Left lobe of liver (tissue), 2 donors: ENCODE results near the gene SH3BP4. TPM values are rescaled to one million over a fixed set of nuclear protein-coding genes. Genes with fewer than 3 reads are reported as not detected.

Experiments used
- ATAC-seq: fragments of 200-7000 bp; cut with Tn5 transposase; one replicate; pipeline ENCODE4 v1.9.1; 2020; ENCODE audit warnings: mild to moderate bottlenecking, moderate library complexity
- DNase-seq: peaks from one replicate; pipeline ENCODE4 v3.0.0-alpha.2; 2020; ENCODE audit warnings: low spot score
- total RNA-seq: library from RNA; stranded (reverse); gene quantifications from one replicate; pipeline ENCODE4 v1.2.1, GENCODE V29; 2021
- donor health status: DM: no; HTN: no; CAD: no; lungs with moderate emphysema.
- donor health status: DM: no; HTN: yes; CAD: no.

The SH3BP4 gene, protein sequence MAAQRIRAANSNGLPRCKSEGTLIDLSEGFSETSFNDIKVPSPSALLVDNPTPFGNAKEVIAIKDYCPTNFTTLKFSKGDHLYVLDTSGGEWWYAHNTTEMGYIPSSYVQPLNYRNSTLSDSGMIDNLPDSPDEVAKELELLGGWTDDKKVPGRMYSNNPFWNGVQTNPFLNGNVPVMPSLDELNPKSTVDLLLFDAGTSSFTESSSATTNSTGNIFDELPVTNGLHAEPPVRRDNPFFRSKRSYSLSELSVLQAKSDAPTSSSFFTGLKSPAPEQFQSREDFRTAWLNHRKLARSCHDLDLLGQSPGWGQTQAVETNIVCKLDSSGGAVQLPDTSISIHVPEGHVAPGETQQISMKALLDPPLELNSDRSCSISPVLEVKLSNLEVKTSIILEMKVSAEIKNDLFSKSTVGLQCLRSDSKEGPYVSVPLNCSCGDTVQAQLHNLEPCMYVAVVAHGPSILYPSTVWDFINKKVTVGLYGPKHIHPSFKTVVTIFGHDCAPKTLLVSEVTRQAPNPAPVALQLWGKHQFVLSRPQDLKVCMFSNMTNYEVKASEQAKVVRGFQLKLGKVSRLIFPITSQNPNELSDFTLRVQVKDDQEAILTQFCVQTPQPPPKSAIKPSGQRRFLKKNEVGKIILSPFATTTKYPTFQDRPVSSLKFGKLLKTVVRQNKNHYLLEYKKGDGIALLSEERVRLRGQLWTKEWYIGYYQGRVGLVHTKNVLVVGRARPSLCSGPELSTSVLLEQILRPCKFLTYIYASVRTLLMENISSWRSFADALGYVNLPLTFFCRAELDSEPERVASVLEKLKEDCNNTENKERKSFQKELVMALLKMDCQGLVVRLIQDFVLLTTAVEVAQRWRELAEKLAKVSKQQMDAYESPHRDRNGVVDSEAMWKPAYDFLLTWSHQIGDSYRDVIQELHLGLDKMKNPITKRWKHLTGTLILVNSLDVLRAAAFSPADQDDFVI
- total RNA-seq, result 22.9 TPM

GRCh38 chr2:234951664-234952269 is at the start of gene SH3BP4:
Gene SH3BP4 (plus strand): TSS chr2:234952017. CDS start chr2:235035003, 82,986 bp downstream.
- DNase-seq, result peak; percentile 91
- peak; percentile 85 for ATAC-seq

GRCh38 chr2:234904785-234905184 is 47.0 kb upstream of the SH3BP4 start:
- ATAC-seq, result no peak
- no peak for DNase-seq

DNA sequence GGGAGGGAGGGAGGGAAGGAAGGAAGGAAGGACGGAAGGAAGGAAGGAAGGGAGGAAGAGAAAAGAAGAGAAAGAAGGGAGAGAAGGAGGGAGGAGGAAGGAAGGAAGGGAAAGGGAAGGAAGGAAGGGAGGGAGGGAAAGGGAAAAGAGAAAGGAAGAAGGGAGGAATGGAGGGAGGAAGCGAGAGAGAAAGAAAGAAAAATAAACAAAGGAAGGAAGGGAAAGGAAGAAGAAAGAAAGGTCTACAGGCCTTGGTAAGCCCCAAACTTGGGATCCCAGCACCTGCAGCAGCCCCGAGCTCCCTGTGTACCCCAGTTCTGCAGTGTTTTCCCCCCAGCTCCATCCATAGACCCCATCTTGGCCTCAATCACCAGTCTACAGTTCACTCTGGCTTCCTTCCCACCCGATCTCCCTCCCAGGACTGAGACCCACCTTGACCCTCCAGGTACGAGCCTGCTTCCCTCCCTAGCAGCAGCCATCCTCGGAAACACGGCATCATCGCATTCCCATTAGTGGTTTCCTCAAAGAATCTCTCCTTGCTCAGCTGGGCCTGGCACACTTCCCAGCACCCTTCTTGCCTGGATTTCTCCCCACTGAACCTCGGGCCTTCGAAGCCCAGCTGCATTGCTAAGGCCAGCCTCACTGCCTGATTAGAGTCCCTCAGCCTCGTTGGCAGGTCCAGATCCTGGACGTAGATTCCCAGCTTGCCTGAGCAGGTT is 46.1 kb upstream of the SH3BP4 start:
- no peak for ATAC-seq
- DNase-seq, result no peak

DNA sequence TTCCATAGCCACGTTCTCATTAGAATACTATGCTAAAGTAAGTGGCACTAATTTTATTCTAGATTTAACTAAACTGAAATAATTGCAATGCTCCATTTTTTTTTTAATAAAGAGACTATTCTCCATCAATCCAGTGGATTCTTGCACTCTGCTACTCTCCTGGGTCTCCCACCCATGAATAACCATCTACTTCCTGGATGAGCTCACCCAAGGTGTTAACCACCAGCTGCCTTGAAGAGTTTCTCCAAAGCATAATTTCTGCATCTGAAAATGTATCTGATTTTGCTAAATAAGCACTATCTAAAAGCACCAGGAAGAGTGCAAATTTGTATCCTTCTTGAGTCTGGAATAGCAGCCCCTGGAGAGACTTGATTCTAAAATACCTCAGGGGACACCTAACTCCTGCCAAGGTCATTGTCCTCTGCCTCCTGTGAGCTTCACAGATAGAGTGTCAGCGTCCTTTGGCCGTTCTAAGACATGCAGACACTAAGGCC is 41.6 kb upstream of the SH3BP4 start:
- no peak for ATAC-seq
- no peak for DNase-seq

GRCh38 chr2:234911271-234911670 is 40.5 kb upstream of the SH3BP4 start:
- DNase-seq (no peak), ATAC-seq (no peak)

- ATAC-seq (no peak), DNase-seq (no peak)
Observed at GRCh38 chr2:234912437-234912836, 39.4 kb upstream of the SH3BP4 start.

- no peak for ATAC-seq
Observed at GRCh38 chr2:234913208-234913626, 38.6 kb upstream of the SH3BP4 start.

GRCh38 chr2:234914371-234915154 is 37.3 kb upstream of the SH3BP4 start:
- no peak for DNase-seq
- ATAC-seq, result peak; percentile 35

More at GRCh38 chr2:234913208-234913626, 38.6 kb upstream of the SH3BP4 start:
- no peak for DNase-seq

DNA sequence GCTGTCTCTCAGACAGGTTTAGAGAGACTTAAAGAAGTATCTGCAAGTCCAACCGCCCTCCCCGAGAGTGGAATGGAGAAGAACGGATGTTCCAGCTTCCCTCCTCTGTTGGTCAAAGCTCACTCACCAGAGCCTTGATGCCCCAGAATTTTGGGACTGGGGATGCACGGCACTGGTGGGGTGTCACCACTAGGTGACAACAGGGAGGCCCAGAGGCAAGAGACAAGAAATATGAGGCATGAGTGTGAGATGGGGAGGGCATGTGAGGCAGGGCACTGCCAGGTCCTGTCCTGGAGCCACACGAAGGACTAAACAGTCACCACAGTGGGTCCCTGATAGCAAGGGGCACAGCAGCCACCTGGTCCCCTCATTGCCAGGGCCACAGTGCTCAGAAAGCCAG is 35.1 kb upstream of the SH3BP4 start:
- ATAC-seq (no peak), DNase-seq (no peak)

- ATAC-seq (no peak), DNase-seq (no peak)
Observed at GRCh38 chr2:234917211-234917975, 34.4 kb upstream of the SH3BP4 start.

GRCh38 chr2:234919711-234920110 is 32.1 kb upstream of the SH3BP4 start:
- ATAC-seq (no peak), DNase-seq (no peak)

GRCh38 chr2:234920836-234921235 is 31.0 kb upstream of the SH3BP4 start:
- no peak for DNase-seq
- no peak for ATAC-seq

GRCh38 chr2:234929002-234929401 is 22.8 kb upstream of the SH3BP4 start:
- ATAC-seq (no peak), DNase-seq (no peak)

GRCh38 chr2:234930397-234930796 is 21.4 kb upstream of the SH3BP4 start:
- no peak for ATAC-seq

GRCh38 chr2:234931371-234931770 is 20.4 kb upstream of the SH3BP4 start:
- ATAC-seq (no peak), DNase-seq (no peak)

More at GRCh38 chr2:234930397-234930796, 21.4 kb upstream of the SH3BP4 start:
- no peak for DNase-seq

DNA sequence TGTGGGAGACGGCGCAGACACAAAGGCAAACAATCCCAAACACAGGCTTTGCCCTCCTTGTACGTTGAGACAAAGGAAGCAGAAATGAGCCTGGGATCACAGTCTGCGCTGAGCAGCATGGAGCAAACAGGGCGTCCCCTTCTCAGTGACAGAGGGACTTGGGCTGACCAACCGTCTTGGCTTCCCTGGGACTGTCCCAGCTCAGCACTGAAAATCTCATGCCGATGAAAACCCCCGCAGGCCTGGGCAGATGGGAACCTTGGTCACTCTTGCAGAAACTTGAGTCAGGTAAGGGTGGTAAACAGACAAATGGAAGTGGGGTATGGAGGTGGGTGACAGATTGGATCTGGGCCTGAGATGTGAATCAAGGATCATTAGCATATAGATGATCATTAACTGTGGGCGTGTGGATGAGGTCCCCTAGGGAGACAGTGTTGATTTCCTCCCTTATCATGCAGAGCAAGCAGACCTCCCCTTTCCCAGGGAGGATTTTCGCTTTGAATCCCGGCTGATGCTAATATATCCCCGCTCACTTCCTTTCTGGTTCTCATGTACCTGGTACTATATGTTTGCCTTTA is 19.1 kb upstream of the SH3BP4 start:
- ATAC-seq (no peak), DNase-seq (no peak)

- DNase-seq, result no peak
- ATAC-seq, result no peak
Observed at GRCh38 chr2:234935311-234935710, 16.5 kb upstream of the SH3BP4 start.

GRCh38 chr2:234939576-234939975 is 12.2 kb upstream of the SH3BP4 start:
- ATAC-seq (no peak), DNase-seq (no peak)
